AML-193 (cell line): ENCODE results near the gene FCRL6.

Experiments used
- DNase-seq, 2 experiments: peaks; one replicate each; lab custom pipeline; 2025; lab: John Stamatoyannopoulos, UW

Gene FCRL6

GRCh38 chr1:159835356-159835755, 33.2 kb downstream of the FCRL6 start:
- no peak for DNase-seq

DNA sequence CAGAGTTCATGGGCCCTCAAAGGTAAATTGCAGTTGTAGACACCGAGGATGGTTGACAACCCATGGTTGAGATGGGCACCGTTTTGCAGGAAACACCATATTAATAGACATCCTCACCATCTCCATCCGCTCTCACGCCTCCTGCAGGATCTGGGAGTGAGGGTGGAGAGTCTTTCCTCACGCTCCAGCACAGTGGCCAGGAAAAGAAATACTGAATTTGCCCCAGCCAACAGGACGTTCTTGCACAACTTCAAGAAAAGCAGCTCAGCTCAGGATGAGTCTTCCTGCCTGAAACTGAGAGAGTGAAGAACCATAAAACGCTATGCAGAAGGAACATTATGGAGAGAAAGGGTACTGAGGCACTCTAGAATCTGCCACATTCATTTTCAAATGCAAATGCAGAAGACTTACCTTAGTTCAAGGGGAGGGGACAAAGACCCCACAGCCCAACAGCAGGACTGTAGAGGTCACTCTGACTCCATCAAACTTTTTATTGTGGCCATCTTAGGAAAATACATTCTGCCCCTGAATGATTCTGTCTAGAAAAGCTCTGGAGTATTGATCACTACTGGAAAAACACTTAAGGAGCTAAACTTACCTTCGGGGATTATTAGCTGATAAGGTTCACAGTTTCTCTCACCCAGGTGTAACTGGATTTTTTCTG, 33.8 kb downstream of the FCRL6 start:
- DNase-seq, result no peak

- no peak for DNase-seq
These were observed 36.6 kb downstream of the FCRL6 start for GRCh38 chr1:159838715-159839114.

DNA sequence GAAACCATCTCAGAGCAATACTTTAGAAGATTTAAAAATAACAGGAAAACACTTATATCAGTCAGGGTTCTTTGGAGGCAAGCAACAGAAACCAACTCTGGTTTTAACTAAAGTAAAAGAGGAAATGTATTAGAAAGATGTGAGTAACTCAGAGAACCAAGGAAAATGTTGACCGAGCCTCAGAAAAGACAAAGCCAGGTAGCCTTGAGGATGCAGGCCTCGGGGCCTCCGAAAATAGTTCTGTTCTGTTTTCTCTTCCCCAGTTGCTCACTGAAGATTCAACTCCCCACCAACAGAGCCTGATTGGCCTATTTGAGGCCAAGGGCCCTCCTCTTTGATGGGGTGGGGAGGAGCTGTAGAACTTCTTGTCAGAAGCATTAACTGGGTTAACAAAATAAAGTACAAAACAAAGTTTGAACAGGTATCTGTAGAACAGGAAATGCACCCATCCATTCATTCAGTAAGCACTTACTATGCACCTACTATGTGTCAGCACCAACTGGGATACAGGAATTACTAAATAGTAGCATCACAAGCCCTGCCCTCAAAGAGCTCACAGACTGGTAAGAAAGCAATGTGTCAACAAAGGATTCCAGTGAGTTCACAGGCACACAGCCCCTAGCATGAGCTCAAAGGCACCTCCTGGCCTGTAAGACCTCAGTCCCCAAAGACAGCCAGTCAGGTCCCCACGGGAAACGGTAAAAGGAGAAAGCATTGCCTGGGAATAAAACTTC, 37.1 kb downstream of the FCRL6 start:
- no peak for DNase-seq

DNA sequence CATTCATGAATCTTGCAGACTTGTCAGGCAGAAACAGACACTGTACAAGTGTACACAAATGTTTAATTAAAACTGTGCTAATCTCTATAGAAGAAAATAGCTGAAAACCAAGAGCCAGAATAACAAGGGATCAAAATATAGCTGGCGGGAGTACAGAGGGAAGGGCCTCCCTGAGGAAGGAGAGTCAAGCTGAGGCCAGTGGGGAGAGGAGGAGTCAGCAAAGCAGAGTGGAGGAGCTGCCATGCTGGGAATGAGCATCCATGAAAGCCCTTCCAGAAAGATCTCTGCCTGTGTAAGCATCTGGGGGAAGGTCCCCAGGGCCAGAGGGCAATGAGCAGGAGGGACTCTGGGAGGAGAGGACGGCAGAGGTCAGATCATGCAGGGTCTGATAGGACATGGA, 39.6 kb downstream of the FCRL6 start:
- DNase-seq, result no peak

DNA sequence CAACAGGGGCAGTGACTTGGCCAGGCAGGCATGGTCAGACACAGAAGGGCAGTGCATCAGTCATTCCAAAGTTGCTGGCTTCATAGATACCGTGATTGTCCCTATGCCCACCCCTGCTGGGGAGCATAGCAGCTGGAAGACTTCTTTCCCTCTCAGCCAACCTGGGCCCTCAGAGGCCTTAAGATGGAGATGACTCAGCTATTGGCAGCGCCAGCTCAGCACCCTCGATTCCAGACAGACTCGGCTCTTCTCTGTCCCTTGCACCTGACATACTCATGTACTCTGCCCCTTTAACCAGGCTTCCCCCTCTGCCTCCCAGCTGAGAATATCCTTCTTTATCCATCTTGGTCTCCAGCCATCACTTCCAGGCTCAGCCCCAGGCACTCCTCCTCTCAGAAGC, 41.3 kb downstream of the FCRL6 start:
- DNase-seq, result no peak

GRCh38 chr1:159845751-159846629, 43.8 kb downstream of the FCRL6 start:
- DNase-seq, result no peak

DNA sequence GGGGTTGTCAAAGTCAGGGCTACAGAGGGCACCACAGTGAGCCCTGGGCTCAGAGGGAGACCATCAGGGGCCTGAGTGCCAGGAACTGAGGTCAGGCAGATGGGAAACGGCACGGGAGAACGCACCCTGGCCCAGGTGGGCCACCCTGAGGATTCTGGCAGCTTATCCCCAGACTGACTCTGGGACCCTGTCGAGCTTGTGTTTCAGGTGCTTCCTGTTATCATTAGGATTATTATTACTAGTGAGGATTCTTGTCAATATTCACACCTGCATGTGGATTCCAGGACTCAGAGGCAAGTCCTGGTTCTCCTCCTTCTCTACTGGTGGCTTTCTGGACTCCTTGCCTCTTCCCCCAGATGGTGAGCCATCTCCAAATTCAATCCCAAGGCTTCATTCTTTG, 45.1 kb downstream of the FCRL6 start:
- no peak for DNase-seq

- no peak for DNase-seq
These were observed 46.2 kb downstream of the FCRL6 start for GRCh38 chr1:159848326-159848725.

- no peak for DNase-seq
These were observed 47.6 kb downstream of the FCRL6 start for GRCh38 chr1:159849626-159850366.

DNA sequence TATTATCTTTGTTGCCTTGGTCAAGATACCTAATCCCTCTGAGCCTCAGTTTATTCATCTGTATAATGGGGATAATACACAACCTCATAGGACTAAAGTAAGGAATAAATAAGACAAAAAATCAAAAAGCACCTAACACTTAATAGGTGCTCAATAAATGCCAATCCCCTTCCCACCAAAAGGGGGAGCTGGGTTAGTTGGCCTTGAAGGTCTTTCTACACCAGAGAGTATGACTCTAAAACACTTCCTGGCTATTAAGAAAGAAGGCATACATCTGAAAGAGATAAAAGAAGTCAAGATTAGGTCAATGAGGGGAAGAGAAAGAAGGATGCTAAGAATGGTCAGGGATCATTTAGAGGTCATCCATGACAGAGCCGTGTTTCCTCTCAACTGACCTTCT, 49.2 kb downstream of the FCRL6 start:
- peak; percentile 19 to 46 for DNase-seq

DNA sequence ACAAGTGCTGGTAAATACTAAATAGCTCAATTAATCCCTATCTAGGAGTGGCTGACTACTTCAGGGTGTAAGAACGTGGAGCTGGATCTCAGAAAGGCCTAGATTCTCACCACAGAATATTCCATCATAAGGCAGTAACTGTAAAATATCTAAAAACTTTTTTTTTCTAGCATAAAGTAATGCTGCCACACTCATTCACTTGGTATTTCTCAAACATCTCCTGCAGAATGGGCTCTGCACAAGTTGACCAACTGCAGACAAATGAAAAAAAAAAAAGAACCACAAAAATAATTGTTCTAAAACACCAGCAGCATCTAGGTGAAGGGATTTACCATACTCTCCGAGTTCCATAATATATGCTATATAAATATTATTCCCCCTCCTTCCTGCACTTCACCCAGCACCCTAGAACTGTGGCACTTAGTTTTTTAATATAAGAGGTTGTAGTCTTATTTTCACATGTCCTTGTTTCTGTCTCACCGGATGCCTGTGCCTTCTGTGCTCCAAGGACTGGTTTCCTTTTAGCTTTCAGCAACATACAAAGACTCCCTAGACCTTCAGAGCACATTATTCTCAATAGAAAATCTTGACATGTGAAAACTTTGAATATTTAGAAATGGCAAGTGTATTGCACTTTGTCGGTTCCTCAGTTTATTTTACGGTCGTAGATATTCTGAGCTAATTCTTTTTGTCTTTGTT, 51.4 kb downstream of the FCRL6 start:
- DNase-seq, result no peak

DNA sequence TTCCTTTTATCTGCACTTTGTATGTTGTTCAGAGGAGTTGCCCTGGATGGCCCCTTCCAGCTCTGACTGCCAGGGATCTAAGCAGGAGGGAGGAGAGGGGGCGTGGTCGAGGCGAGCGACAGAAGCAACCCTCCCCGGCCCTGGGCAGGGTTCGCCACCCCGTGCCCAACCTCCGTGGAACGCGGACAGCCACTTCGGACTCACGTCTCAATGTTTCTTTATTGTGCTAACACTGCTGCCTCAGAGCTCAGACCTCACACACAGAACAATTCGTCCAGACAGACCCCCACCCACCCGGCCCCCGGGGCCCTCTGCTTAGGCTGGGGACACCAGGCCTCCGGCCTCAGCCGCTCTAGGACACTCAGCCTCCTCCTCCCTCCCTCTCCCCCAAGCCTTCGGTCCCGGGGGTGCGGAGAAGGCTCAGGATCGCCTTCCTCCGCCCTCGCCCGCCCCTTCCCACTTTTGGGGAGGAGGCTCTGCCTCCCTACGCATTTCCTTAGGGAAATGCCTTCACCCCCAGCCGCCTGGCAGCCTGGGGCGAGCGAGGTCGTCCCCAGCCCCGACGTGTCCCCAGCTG, 52.0 kb downstream of the FCRL6 start:
- no peak for DNase-seq

DNA sequence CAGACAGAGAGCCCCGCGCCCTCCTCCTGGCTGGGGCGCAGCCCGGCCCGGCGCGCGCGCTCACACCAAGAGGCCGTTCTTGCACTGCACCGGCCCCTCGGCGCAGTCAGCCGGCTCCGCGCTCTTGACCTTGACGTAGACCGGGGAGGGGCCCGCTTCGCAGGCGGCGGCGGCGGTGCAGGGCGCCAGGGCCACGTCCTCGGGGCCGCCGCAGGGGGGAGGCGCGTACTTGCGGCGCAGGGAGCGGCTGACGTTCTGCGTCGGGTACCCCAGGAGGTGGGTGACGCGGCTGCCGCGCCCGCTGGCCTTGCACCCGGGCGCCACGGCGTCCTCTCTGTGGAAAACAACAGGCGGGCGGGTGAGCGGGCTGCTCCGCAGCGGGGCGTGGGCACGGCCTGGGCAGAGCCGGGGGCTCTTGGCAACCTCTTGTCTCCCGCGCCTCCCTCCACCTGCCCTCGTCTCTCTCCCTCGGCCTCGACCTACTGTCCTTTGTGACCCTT, 52.6 kb downstream of the FCRL6 start:
- DNase-seq, result peak; percentile 26 to 36

DNA sequence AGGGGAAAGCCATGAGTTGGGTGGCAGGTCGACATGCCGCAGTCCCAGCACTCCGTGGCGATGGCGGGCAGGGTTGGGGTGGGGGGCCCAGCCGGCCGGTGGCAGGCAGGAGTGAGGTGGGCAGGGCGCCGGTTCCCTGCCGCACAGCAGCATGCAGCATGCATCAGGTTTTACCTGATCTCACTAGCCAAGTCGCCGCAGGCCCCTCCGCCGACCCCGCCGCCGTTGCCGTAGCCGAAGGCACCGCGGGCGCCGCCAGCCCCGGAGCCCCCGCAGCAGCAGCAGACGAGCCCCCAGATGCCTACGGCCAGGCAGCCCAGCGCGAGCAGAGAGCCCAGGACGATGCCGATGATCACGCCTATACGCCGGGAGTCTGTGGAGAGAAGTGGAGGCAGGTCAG, 53.5 kb downstream of the FCRL6 start:
- DNase-seq, result no peak

- DNase-seq, result no peak
These were observed 54.4 kb downstream of the FCRL6 start for GRCh38 chr1:159856576-159856975.

DNA sequence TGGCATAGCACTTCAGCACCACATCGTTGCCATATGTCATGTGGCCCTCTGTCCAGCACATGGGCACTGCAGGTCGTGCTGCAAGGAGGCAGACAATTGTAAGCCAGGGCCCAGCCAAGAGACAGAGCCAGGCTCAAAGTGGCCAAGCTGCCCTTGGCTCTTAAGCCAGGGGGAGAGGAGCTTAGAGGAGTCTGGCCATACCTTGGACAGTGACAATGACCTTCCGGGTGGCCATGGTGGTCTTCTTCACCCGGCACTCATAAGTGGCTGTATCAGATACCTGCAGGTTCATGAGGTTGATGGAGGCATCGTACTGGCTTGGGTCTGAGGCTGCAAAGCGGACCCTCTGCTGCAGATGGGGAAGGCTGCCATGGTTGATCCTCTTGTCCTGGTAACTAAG, 55.7 kb downstream of the FCRL6 start:
- no peak for DNase-seq

DNA sequence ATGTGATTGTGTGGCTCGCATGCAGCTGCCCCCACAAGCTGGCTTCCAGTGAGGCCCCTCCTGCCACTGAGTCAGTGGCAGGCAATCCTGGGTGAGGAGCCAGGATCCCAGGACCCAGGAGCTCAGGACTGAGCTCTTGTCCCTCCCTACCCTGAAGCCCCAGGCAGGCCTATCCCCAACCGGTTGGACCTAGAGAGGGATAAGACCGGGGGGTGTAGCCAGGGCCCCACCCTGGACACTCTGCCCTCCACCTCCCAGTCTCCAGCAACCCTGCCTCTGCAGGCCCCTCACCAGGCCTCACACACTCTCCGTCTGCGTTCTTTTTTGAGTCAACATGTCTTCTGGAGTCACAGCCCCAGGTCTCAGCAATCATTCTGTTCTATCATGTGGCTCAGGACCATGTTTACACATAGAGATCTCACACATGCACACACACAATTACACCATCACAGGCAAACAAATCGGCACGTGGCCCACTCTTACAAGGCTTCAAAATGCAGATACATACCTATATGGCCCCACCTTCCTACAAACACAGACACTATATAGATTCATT, 57.7 kb downstream of the FCRL6 start:
- no peak for DNase-seq

- no peak for DNase-seq
These were observed 58.3 kb downstream of the FCRL6 start for GRCh38 chr1:159860456-159860855.

DNA sequence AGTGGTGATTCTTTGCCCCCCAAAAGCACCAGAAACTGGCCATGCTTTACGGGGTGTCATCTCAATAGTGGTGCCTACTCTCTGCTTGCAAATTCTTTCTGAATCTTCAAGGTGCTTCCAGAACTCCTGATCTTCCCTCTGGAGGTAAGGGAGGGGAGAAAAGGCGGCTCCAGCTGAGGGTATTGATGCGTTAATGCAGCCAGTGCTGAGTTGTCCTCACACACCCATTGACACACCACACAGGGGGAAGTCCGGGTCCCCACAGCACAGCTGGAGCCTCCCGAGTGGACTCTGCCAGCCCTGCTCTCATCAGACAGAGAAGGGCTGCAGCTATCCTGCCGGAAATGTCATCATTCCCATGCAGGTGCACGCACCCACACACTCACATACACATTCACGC, 59.1 kb downstream of the FCRL6 start:
- no peak for DNase-seq

DNA sequence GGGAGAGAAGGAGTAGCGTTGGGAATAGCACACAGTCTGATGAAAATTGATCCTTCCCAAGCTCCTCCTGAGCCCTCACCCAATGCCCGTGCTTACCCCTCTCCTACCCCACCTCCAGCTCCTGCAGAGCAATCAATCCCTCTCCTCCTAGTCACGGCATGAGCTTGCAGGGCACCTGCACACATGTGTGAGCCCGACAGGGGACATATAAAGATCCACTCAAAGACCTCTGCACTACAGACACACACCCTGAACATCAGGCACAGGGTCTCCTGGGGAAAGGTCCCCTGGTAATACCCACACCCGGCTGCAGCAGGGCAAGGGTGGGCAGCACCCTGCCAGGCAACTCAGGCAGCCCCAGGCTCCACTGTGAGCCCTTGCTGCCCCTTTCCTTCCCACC, 59.9 kb downstream of the FCRL6 start:
- no peak for DNase-seq
